Gastroesophageal sphincter (tissue), 3 donors: ENCODE data around the gene PRKN.

ENCODE experiments used
- CTCF ChIP-seq, 4 experiments: fragments of 200-600 bp in 2 of 4; fragments of 450-650 bp in 2 of 4; sonication (generic) in 1 of 4; IDR thresholded peaks; one replicate each; pipeline ENCODE4 v1.5.1; 2017 to 2019; ENCODE audit warnings: antibody characterized with exemption in 4 of 4, mild to moderate bottlenecking in 2 of 4, moderate library complexity in 2 of 4
- EP300 ChIP-seq: sonication (generic); formaldehyde crosslinking; IDR thresholded peaks from one replicate; pipeline ENCODE4 v1.6.1; 2017; ENCODE audit warnings: antibody characterized with exemption, mild to moderate bottlenecking
- POLR2A ChIP-seq, 2 donors: fragments of 450-650 bp; IDR thresholded peaks; one replicate each; pipeline ENCODE4 v1.6.1; 2017; ENCODE audit warnings: antibody characterized with exemption in 2 of 2, mild to moderate bottlenecking in 2 of 2, moderate library complexity in 1 of 2

- TF ChIP-seq CTCF (IDR thresholded peaks at IDR 0.05) (no peak), POLR2A (IDR thresholded peaks at IDR 0.05) (no peak), EP300 (no peak)
Observed at GRCh38 chr6:161828355-161828754, 899.2 kb downstream of the PRKN start.
